ENCODE data around the gene ZNF292.

DNA sequence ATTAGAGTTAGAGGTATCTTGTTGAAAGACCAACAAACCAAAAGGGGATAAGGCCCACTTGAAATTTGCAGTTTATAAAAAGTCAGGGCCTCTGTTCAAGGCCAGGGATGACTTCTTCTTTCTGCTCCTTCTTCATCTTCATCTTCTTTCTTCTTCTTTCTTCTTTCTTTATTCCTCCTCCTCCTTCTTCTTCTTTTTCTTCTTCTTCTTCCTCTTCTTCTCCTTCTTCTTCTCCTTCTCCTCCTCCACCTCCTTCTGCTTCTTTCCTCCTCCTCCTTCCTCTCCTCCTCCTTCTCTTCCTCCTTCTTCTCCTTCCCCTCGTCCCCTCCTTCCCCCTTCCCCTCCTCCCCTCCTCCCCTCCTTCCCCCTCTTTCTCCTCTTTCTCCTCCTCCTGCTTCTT is 18.4 kb upstream of the ZNF292 start:
- TF ChIP-seq, protein P1, sequence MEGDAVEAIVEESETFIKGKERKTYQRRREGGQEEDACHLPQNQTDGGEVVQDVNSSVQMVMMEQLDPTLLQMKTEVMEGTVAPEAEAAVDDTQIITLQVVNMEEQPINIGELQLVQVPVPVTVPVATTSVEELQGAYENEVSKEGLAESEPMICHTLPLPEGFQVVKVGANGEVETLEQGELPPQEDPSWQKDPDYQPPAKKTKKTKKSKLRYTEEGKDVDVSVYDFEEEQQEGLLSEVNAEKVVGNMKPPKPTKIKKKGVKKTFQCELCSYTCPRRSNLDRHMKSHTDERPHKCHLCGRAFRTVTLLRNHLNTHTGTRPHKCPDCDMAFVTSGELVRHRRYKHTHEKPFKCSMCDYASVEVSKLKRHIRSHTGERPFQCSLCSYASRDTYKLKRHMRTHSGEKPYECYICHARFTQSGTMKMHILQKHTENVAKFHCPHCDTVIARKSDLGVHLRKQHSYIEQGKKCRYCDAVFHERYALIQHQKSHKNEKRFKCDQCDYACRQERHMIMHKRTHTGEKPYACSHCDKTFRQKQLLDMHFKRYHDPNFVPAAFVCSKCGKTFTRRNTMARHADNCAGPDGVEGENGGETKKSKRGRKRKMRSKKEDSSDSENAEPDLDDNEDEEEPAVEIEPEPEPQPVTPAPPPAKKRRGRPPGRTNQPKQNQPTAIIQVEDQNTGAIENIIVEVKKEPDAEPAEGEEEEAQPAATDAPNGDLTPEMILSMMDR (IDR thresholded peaks at IDR 0.05; ENCODE audit: low read depth, low read length, poor library complexity, severe bottlenecking), result no peak
- TF ChIP-seq EZH2phosphoT487 (IDR thresholded peaks at IDR 0.05; ENCODE audit: borderline replicate concordance, low read length), result no peak
